CD4-positive, alpha-beta T cell treated with Interleukin-17A for 4 hours (primary cell): Measurements from ENCODE around the gene TMEM134.
A peak's percentile ranks its signal among the peaks of the same experiment; 100 is the strongest.
"Not testable (repeated sequence)": the region's sequence is repeated elsewhere in the genome, so short reads cannot be mapped to it uniquely, and the experiment has no call there.

Source experiments
- DNase-seq: peaks from one replicate; pipeline ENCODE4 v3.0.0-alpha.2; 2020; ENCODE audit warnings: mixed read lengths

TMEM134 gene

GRCh38 chr11:67483831-67484665 is 15.0 kb upstream of the TMEM134 start:
- peak; percentile 58 for DNase-seq

DNA sequence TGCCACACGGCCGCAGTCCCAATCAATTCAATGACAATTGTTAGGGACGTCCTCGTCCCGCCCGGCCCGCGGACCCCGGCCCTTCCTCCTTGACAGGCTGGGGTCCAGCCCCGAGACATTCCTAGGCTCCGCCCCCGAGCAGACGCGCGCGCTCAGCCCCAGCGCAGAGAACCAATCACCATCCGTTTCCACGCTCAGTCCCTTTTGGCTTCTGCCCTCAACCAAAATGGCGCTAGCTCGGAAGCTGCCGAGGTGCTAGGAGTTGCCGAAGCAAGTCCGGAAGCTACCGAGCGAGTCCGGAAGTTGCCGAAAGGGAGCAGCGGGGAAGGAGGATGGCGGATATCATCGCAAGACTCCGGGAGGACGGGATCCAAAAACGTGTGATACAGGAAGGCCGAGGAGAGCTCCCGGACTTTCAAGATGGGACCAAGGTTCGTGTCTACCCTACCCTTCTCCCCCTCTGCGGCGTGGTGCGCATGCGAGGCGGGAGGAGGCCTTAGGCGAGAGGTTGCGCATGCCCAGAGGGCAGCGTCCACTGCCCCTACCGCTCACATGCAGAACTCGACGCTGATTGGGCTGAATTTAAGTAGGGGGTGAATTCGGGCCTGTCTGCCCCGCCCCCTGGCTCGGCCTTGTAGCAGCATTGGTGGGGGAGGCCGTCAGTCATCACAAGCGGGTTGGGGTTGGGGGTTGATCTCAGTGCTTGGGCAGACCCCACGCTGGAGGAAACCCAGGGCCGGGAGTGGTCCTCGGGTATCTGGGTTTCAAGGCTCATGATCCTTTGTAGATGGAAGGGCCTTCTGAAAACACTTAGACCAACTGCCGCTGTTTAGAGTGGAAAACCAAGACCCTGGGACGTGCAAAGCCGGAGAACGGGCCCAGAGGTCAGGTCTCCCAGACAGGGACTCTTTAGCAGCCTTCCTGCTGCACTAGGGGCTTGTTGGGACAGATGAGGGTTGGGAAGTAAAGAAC is 14.1 kb upstream of the TMEM134 start, which contains the start of gene AIP:
Gene AIP (plus strand): TSS at position 200 of the 972 bp plus-strand sequence. CDS start 133 bp downstream, at position 333.
- DNase-seq, result peak; percentile 96

GRCh38 chr11:67482275-67482826 is 13.3 kb upstream of the TMEM134 start:
- DNase-seq, result no peak

DNA sequence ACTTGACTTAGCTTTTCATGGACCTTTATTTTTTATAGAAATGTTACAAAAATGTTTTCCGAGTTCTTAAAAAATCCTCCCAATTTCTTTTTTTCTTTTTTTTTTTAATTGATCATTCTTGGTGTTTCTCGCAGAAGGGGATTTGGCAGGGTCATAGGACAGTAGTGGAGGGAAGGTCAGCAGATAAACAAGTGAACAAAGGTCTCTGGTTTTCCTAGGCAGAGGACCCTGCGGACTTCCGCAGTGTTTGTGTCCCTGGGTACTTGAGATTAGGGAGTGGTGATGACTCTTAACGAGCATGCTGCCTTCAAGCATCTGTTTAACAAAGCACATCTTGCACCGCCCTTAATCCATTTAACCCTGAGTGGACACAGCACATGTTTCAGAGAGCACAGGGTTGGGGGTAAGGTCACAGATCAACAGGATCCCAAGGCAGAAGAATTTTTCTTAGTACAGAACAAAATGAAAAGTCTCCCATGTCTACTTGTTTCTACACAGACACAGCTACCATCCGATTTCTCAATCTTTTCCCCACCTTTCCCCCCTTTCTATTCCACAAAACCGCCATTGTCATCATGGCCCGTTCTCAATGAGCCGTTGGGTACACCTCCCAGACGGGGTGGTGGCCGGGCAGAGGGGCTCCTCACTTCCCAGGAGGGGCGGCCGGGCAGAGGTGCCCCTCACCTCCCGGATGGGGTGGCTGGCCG is 8.4 kb upstream of the TMEM134 start:
- DNase-seq, result not testable (repeated sequence)

- DNase-seq, result not testable (repeated sequence)
Measured at GRCh38 chr11:67476692-67477091, 7.6 kb upstream of the TMEM134 start.

DNA sequence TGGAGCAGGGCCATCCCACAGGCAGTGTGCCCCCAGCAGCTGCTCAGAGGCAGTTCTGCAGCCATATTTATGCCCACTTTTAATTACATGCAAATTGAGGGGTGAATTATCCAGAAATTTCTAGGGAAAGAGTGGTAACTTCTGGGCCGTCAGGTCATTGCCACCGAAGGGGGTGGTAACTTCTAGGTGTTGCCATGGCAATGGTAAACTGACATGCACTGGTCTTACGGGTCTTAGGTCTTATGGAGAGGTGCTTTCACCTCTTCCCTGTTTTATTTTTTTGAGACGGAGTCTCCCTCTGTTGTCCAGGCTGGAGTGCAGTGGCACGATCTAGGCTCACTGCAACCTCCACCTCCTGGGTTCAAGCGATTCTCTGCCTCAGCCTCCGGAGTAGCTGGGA is 3.8 kb upstream of the TMEM134 start:
- DNase-seq, result no peak

- DNase-seq, result no peak
Measured at GRCh38 chr11:67470337-67471002, 1.4 kb upstream of the TMEM134 start.

DNA sequence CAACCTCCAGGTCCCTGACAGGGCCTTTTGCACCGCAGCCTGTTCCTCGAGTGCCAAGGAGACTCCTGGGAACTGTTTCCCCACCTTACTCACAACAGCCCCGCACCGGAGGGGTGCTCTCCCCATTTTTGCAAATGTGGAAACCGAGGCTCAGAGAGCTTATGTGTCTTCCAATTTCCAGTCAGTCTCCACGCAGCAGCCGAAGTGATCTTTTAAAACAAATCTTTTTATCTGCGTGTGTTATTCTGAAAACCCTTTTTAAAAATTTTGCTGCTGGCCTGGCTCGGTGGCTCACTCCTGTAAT is 409 bp upstream of the TMEM134 start:
- DNase-seq, result no peak

DNA sequence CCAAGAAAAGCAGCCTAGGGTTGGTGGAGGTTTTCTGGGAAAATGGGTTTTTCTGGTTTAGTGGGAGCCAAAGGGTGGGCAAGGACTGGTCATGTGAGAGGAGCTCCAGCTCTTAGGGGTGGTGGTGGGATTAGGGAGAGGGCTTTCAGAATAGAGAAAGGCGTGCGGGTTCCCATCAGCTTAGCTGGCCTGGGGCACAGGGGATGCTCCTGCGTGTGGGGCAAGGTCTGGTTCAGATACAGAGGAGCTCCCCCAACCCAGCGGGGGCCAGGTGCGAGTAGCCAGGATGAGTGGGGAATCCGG is 644 bp downstream of the TMEM134 start:
- peak; percentile 44 for DNase-seq

DNA sequence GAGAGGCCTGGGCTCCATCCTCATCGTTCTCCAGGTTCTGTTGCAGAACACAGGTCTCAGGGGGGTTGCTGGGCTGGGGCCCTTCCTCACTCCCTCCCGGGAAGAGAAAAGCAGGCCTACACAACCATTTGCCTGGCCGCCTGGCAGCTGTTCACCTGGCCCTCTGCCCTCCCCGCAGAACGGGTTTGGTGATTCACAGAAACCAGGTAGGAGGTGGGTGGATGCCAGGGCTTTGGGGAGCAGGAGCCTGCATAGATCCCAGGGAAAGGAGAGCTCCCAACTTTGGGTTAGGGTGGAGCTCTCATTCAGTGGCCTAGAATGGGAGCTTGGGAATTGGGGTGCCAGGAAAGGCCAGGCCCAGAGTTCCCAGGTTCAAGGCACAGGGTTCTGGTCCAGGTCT is 995 bp downstream of the TMEM134 start:
- peak; percentile 42 for DNase-seq

- DNase-seq, result no peak
Measured at GRCh38 chr11:67466962-67467771, 1.9 kb downstream of the TMEM134 start.

DNA sequence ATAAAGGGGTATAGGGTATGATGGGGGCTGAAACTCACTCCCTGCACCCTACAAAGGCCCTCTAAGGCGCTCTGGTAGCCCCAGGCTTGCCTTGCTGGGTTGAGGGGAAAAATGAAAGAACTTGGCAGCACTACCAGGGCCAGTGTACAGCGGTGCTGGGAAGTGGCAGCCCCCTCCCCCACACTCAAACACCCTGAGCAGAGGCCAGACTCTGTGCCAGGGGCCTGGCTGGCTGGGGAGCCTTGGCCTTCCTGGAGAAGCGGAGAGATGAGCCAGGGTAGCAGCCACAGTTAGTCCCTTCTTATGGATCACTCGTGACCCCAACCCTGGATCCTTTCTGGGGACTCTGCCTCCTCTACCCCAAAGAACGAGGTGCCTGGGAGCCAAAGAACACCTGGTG is 2.7 kb downstream of the TMEM134 start:
- DNase-seq, result no peak

DNA sequence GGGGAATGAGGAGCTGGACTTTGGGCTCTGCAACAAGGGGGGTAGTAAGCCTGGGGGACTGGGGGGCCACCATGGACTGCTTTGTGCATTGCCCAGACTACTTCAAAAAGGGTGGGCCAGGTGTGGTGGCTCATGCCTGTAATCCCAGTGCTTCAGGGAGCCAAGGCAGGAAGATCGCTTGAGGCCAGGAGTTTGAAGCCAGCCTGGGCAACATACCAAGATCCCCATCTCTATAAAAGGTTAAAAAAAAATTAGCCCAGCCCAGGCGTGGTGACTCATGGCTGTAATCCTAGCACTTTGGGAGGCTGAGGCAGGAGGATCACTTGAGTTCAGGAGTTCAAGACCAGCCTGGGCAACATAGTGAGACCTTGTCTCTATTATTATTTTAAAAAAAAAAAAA is 3.5 kb downstream of the TMEM134 start:
- DNase-seq, result not testable (repeated sequence)

- DNase-seq, result no peak
Measured at GRCh38 chr11:67465189-67465510, 3.9 kb downstream of the TMEM134 start.

DNA sequence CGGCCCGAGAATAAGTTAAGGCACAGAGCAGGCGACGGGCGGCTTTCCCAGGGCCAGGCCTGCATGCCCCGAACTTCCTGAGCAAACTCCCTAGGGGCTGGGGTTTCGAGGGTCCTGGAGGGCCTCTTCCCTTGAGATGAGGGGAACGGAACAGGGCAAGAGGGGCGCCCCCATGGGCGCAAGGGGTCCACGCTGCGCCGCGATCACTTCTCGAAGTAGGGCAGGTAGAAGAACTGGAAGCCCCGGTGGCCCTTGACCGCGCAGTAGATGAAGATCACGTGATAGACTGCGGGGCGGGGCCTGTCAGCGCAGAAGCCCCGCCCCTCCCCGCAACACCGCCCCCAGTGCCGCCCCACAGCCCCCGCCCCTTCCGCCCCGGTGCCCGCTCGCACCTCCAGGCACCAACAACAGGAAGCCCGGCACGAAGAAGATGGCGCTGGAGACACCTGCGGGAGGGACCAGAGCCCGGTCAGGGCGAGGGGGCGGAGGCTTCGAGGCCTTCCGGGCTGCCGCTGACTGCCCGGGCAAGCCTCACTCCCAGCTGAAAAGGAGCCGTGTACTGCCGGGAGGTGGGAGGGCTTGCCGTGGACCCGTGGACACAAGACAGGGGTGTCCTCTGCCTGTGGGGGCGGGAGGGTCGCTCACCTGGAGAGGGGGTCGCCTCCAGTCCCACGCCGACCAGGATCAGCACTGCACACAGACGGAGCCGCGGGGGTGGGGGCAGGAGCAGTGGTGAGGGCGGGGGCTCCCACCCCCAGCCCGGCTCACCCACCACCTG is 4.5 kb downstream of the TMEM134 start:
- DNase-seq, result peak; percentile 94

- no peak for DNase-seq
Measured at GRCh38 chr11:67463680-67464410, 5.2 kb downstream of the TMEM134 start.

DNA sequence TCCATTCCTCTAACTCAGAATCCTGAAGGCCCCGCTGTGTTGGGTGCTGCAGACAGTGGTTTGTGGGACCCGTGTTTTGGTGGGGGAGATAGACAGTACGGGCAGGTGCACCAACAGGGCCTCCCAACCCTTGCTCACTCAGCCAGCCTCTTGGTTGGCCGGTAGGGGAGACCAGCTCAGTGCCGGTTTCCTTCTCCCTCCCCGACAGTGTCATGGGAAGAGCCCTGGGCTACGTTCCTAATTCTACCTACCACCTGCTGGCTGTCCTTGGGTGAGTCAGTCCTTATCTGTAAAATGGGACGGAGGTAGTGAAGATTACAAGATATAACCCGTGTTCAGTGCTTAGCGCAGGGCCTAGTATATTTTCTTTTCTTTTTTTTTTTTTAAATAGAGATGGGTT is 5.9 kb downstream of the TMEM134 start:
- no peak for DNase-seq

GRCh38 chr11:67458266-67458665 is 10.8 kb downstream of the TMEM134 start:
- DNase-seq, result no peak

GRCh38 chr11:67457453-67457852 is 11.6 kb downstream of the TMEM134 start:
- no peak for DNase-seq

DNA sequence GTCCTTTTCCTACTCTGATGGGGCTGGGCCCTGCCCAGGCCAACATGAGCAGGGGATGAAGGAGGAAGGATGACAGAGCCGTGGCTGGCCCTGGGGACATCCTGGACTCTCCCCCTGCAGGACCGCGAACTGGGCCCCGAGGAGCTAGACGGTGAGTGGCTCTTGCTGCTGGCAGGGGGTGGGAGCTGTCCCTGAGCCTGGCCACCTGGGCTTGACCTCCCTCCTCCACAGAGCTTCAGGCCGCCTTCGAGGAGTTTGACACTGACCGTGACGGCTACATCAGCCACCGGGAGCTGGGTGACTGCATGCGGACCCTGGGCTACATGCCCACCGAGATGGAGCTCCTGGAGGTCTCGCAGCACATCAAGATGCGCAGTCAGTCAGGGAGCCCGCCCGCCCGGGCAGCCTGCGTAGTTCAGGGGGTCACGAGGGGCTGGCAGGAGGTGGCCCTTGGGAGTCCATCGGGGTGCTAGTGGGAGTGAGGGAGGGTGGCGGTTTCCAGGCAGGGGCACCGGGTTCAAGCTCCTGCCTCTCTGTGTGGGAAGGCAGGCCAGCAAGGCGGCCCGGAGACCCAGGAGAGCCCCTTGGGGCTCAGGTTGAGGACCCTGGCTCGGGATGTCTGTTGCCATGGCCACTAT is 12.9 kb downstream of the TMEM134 start:
- DNase-seq, result no peak
